AG10803 (cell line): ENCODE data around the gene MPPE1.
"Not testable (repeated sequence)": the region's sequence is repeated elsewhere in the genome, so short reads cannot be mapped to it uniquely, and the experiment has no call there.

Experiments used
- DNase-seq: peaks from one replicate; pipeline ENCODE4 v3.0.0; 2010; ENCODE audit warnings: low read depth
- H3K4me3 ChIP-seq: 2 replicates; pipeline ENCODE4 v1.5.1; 2011; ENCODE audit warnings: mild to moderate bottlenecking, low read length, control low read depth
- CTCF ChIP-seq: conservative IDR thresholded peaks from 2 replicates; pipeline ENCODE4 v1.5.1; 2011; ENCODE audit warnings: mild to moderate bottlenecking, low read length, control low read depth, inconsistent platforms

MPPE1 gene

GRCh38 chr18:11943551-11943950 is 35.4 kb upstream of the MPPE1 start:
- TF ChIP-seq CTCF: no peak
- no peak overlapping the region for H3K4me3 ChIP-seq
- DNase-seq: no peak

- H3K4me3 ChIP-seq: no peak overlapping the region
- no peak for DNase-seq
- TF ChIP-seq CTCF: no peak
These were observed 32.8 kb upstream of the MPPE1 start for GRCh38 chr18:11940956-11941355.

GRCh38 chr18:11937874-11938478 is 29.9 kb upstream of the MPPE1 start:
- TF ChIP-seq CTCF: peak; percentile 77

GRCh38 chr18:11932393-11932792 is 24.3 kb upstream of the MPPE1 start:
- DNase-seq: no peak
- H3K4me3 ChIP-seq: no peak overlapping the region
- TF ChIP-seq CTCF: no peak

More at GRCh38 chr18:11937874-11938478, 29.9 kb upstream of the MPPE1 start:
- H3K4me3 ChIP-seq: no peak overlapping the region
- DNase-seq: peak; percentile 58

GRCh38 chr18:11927497-11927896 is 19.4 kb upstream of the MPPE1 start:
- no peak for TF ChIP-seq CTCF
- DNase-seq: no peak
- H3K4me3 ChIP-seq: no peak overlapping the region

- no peak for TF ChIP-seq CTCF
- no peak overlapping the region for H3K4me3 ChIP-seq
- DNase-seq: no peak
These were observed 17.8 kb upstream of the MPPE1 start for GRCh38 chr18:11925800-11926481.

- no peak overlapping the region for H3K4me3 ChIP-seq
- no peak for TF ChIP-seq CTCF
- DNase-seq: no peak
These were observed 15.3 kb upstream of the MPPE1 start for GRCh38 chr18:11923450-11923849.

- not testable (repeated sequence) for DNase-seq, H3K4me3 ChIP-seq
These were observed 11.4 kb upstream of the MPPE1 start for GRCh38 chr18:11919522-11919921.

- H3K4me3 ChIP-seq, DNase-seq: not testable (repeated sequence)
These were observed 8.8 kb upstream of the MPPE1 start for GRCh38 chr18:11916880-11917279.
